HepG2 (cell line): Measurements from ENCODE around the gene MMGT1. TPM values are rescaled to one million over a fixed set of nuclear protein-coding genes. Genes with fewer than 3 reads are reported as not detected.

Source experiments
- AGO2 ChIP-seq: fragments of 200-400 bp; formaldehyde crosslinking; optimal IDR thresholded peaks from 2 replicates; pipeline ENCODE3; 2017; ENCODE audit warnings: mild to moderate bottlenecking, low read depth, low read length, moderate library complexity
- ETV5 ChIP-seq: IDR thresholded peaks from 2 replicates; pipeline ENCODE4 v1.6.1; 2018; ENCODE audit warnings: missing biosample characterization, missing genetic modification reagents, inconsistent platforms, borderline replicate concordance
- ETV6 ChIP-seq: sonication (generic); formaldehyde crosslinking; conservative IDR thresholded peaks from 2 replicates; pipeline ENCODE4 v1.4.0; 2020; ENCODE audit warnings: missing genetic modification reagents
- HCFC1 ChIP-seq: fragments of 150-350 bp; IDR thresholded peaks from 2 replicates; pipeline ENCODE4 v1.6.1; 2014; ENCODE audit warnings: low read depth, low read length
- PHF5A ChIP-seq: IDR thresholded peaks from one replicate; pipeline ENCODE4 v1.6.1; 2018; ENCODE audit warnings: low read depth, missing genetic modification reagents; ENCODE audit not compliant: unreplicated experiment
- SALL1 ChIP-seq: sonication (generic); formaldehyde crosslinking; IDR thresholded peaks from 2 replicates; pipeline ENCODE4 v1.8.0; 2022; ENCODE audit warnings: mild to moderate bottlenecking, missing genetic modification reagents
- SMC3 ChIP-seq: IDR thresholded peaks from 2 replicates; pipeline ENCODE4 v1.6.1; 2011; ENCODE audit warnings: low read length, improper control_type of control experiment
- TBX2 ChIP-seq: sonication (generic); formaldehyde crosslinking; IDR thresholded peaks from 2 replicates; pipeline ENCODE4 v1.5.0; 2020; ENCODE audit warnings: missing genetic modification reagents, mild to moderate bottlenecking, borderline replicate concordance
- ZFP62 ChIP-seq: sonication (generic); formaldehyde crosslinking; IDR thresholded peaks from 2 replicates; pipeline ENCODE4 v1.4.0; 2020; ENCODE audit warnings: missing genetic modification reagents
- ZNF264 ChIP-seq: sonication (generic); formaldehyde crosslinking; IDR thresholded peaks from 2 replicates; pipeline ENCODE4 v1.4.0; 2020; ENCODE audit warnings: missing genetic modification reagents
- ZSCAN9 ChIP-seq: IDR thresholded peaks from 2 replicates; pipeline ENCODE4 v1.6.1; 2016; ENCODE audit warnings: borderline replicate concordance
- polyA plus RNA-seq, 8 experiments: library from polyadenylated mRNA; depleted of rRNA in 3 of 8; stranded (reverse) in 7 of 8; unstranded in 1 of 8; fragments of >200 nt; fragmentation: Illumina TruSeq in 4 of 8; extraction: Trizol in 4 of 8; gene quantifications; 2 replicates each; pipeline versions ENCODE4 v1.2.1 to v1.2.3, GENCODE V29; 2011 to 2016; ENCODE audit warnings: low read depth in 4 of 8, missing spikeins in 1 of 8, mixed read lengths in 1 of 8; ENCODE audit not compliant: insufficient read depth in 1 of 8
- total RNA-seq, 5 experiments: library from RNA; depleted of rRNA; stranded (reverse); fragments of >200 nt; fragmentation: Illumina TruSeq; extraction: Trizol; gene quantifications; 2 replicates each; pipeline ENCODE4 v1.2.3, GENCODE V29; 2016; ENCODE audit warnings: low read depth in 1 of 5
- TF ChIP-seq, protein P1 (sequence below), 2 experiments: sonication (generic) in 1 of 2; formaldehyde crosslinking in 1 of 2; IDR thresholded peaks; 2 replicates each; pipeline versions ENCODE4 v1.4.0 to v1.6.1; 2016 to 2020; ENCODE audit warnings: borderline replicate concordance in 1 of 2, low read depth in 1 of 2, mild to moderate bottlenecking in 1 of 2, missing genetic modification reagents in 1 of 2
- TF ChIP-seq, protein P2 (sequence below): sonication (generic); formaldehyde crosslinking; conservative IDR thresholded peaks from 2 replicates; pipeline ENCODE4 v1.4.0; 2020; ENCODE audit warnings: missing genetic modification reagents
- TF ChIP-seq, protein P3 (sequence below): sonication (generic); formaldehyde crosslinking; IDR thresholded peaks from 2 replicates; pipeline ENCODE4 v1.5.1; 2020; ENCODE audit warnings: missing genetic modification reagents, mild to moderate bottlenecking, borderline replicate concordance
- TF ChIP-seq, protein P4 (sequence below): IDR thresholded peaks from 2 replicates; pipeline ENCODE4 v1.6.1; 2016; ENCODE audit warnings: missing genetic modification reagents, missing compliant biosample characterization
- TF ChIP-seq, protein P5 (sequence below): sonication (generic); formaldehyde crosslinking; IDR thresholded peaks from 2 replicates; pipeline ENCODE4 v1.5.0; 2020; ENCODE audit warnings: missing genetic modification reagents
- TF ChIP-seq, protein P6 (sequence below): sonication (generic); formaldehyde crosslinking; IDR thresholded peaks from 2 replicates; pipeline ENCODE4 v1.4.0; 2020; ENCODE audit warnings: missing genetic modification reagents, mild to moderate bottlenecking, borderline replicate concordance

The MMGT1 gene
- total and polyA plus RNA-seq, 2 of the 13 experiments (the other 11 are each of a cell fraction or from before 2014, with no cell fraction given) = 7.5 to 8.8 TPM

DNA sequence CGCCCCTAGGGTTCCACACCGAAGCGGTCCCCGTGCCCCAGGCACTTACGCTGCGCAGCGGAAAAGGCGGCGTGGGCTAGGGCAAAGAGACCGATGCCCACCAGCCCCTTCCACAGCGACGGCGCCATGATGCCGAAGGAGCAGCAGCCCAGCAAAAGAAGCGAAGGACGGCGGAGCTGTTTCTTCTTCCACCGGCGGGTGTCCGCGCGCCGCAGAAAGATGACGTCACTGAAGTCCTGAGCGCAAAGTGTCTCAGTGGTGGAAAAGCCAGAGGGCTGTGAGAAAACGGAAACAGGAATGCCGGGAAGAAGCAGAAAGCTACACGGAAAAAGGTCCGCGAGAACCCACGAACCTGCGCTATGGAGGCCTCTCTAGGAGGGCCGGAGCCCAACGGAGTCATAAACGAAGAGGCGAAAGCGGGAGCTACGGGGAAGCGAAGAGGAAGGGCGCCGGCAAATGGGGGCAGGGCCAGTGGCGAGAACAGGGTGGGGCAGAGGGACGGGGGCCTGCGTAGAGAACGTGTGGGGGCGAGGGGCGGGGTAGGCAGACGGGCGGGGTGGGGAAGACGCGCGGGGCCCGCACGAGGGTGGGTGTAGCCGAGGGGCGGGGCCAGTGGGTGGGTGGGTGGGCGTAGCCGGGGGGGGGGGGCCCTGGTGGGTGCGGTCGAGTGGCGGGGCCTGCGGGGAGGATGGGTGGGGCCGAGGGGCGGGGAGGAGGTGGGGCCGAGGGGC, at the start of gene MMGT1 (continued):
- TF ChIP-seq HCFC1 (no peak), ETV6 (CRISPR knock-in tag) (no peak), AGO2 (no peak), SALL1 (CRISPR knock-in tag) (no peak), ZSCAN9 (no peak), TBX2 (CRISPR knock-in tag) (peak; percentile 38; the same call in 1 of the 2 replicates), PHF5A (CRISPR knock-in tag) (no peak), SMC3 (no peak), ZNF264 (CRISPR knock-in tag) (no peak), ETV5 (CRISPR knock-in tag) (peak; percentile 26; the same call in 1 of the 2 replicates), ZFP62 (CRISPR knock-in tag) (no peak)
- TF ChIP-seq, protein P1, sequence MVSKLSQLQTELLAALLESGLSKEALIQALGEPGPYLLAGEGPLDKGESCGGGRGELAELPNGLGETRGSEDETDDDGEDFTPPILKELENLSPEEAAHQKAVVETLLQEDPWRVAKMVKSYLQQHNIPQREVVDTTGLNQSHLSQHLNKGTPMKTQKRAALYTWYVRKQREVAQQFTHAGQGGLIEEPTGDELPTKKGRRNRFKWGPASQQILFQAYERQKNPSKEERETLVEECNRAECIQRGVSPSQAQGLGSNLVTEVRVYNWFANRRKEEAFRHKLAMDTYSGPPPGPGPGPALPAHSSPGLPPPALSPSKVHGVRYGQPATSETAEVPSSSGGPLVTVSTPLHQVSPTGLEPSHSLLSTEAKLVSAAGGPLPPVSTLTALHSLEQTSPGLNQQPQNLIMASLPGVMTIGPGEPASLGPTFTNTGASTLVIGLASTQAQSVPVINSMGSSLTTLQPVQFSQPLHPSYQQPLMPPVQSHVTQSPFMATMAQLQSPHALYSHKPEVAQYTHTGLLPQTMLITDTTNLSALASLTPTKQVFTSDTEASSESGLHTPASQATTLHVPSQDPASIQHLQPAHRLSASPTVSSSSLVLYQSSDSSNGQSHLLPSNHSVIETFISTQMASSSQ (IDR thresholded peaks at IDR 0.05; ENCODE audit: low read depth) = no peak
- TF ChIP-seq, protein P1 (CRISPR knock-in tag; IDR thresholded peaks at IDR 0.05; ENCODE audit: borderline replicate concordance) = no peak
- TF ChIP-seq, protein P2, sequence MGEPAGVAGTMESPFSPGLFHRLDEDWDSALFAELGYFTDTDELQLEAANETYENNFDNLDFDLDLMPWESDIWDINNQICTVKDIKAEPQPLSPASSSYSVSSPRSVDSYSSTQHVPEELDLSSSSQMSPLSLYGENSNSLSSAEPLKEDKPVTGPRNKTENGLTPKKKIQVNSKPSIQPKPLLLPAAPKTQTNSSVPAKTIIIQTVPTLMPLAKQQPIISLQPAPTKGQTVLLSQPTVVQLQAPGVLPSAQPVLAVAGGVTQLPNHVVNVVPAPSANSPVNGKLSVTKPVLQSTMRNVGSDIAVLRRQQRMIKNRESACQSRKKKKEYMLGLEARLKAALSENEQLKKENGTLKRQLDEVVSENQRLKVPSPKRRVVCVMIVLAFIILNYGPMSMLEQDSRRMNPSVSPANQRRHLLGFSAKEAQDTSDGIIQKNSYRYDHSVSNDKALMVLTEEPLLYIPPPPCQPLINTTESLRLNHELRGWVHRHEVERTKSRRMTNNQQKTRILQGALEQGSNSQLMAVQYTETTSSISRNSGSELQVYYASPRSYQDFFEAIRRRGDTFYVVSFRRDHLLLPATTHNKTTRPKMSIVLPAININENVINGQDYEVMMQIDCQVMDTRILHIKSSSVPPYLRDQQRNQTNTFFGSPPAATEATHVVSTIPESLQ = no peak
- TF ChIP-seq, protein P3, sequence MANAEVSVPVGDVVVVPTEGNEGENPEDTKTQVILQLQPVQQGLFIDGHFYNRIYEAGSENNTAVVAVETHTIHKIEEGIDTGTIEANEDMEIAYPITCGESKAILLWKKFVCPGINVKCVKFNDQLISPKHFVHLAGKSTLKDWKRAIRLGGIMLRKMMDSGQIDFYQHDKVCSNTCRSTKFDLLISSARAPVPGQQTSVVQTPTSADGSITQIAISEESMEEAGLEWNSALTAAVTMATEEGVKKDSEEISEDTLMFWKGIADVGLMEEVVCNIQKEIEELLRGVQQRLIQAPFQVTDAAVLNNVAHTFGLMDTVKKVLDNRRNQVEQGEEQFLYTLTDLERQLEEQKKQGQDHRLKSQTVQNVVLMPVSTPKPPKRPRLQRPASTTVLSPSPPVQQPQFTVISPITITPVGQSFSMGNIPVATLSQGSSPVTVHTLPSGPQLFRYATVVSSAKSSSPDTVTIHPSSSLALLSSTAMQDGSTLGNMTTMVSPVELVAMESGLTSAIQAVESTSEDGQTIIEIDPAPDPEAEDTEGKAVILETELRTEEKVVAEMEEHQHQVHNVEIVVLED = peak; percentile 42; the same call in 1 of the 2 replicates
- TF ChIP-seq, protein P4, sequence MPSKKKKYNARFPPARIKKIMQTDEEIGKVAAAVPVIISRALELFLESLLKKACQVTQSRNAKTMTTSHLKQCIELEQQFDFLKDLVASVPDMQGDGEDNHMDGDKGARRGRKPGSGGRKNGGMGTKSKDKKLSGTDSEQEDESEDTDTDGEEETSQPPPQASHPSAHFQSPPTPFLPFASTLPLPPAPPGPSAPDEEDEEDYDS (CRISPR knock-in tag) = no peak
- TF ChIP-seq, protein P5, sequence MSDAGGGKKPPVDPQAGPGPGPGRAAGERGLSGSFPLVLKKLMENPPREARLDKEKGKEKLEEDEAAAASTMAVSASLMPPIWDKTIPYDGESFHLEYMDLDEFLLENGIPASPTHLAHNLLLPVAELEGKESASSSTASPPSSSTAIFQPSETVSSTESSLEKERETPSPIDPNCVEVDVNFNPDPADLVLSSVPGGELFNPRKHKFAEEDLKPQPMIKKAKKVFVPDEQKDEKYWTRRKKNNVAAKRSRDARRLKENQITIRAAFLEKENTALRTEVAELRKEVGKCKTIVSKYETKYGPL = no peak
- TF ChIP-seq, protein P6, sequence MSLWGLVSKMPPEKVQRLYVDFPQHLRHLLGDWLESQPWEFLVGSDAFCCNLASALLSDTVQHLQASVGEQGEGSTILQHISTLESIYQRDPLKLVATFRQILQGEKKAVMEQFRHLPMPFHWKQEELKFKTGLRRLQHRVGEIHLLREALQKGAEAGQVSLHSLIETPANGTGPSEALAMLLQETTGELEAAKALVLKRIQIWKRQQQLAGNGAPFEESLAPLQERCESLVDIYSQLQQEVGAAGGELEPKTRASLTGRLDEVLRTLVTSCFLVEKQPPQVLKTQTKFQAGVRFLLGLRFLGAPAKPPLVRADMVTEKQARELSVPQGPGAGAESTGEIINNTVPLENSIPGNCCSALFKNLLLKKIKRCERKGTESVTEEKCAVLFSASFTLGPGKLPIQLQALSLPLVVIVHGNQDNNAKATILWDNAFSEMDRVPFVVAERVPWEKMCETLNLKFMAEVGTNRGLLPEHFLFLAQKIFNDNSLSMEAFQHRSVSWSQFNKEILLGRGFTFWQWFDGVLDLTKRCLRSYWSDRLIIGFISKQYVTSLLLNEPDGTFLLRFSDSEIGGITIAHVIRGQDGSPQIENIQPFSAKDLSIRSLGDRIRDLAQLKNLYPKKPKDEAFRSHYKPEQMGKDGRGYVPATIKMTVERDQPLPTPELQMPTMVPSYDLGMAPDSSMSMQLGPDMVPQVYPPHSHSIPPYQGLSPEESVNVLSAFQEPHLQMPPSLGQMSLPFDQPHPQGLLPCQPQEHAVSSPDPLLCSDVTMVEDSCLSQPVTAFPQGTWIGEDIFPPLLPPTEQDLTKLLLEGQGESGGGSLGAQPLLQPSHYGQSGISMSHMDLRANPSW = no peak
